ENCODE data around the gene SLC26A9.
A peak's percentile ranks its signal among the peaks of the same experiment; 100 is the strongest.

The SLC26A9 gene

GRCh38 chr1:205918955-205919746 is 24.1 kb downstream of the SLC26A9 start:
- peak; percentile 54 for DNase-seq (ENCODE audit: low read depth)
- H3K4me3 ChIP-seq (ENCODE audit: low read depth, low read length): no peak overlapping the region
- TF ChIP-seq CTCF (IDR thresholded peaks at IDR 0.05; ENCODE audit: control insufficient read depth, extremely low read depth, insufficient read depth): peak; percentile 97

GRCh38 chr1:205917466-205918238 is 25.6 kb downstream of the SLC26A9 start:
- no peak for DNase-seq (ENCODE audit: low read depth)
- no peak for TF ChIP-seq CTCF (IDR thresholded peaks at IDR 0.05; ENCODE audit: control insufficient read depth, extremely low read depth, insufficient read depth)
- H3K4me3 ChIP-seq (ENCODE audit: low read depth, low read length): no peak overlapping the region

GRCh38 chr1:205916541-205916940 is 26.7 kb downstream of the SLC26A9 start:
- no peak for TF ChIP-seq CTCF (IDR thresholded peaks at IDR 0.05; ENCODE audit: control insufficient read depth, extremely low read depth, insufficient read depth)
- H3K4me3 ChIP-seq (ENCODE audit: low read depth, low read length): no peak overlapping the region
- DNase-seq (ENCODE audit: low read depth): no peak

GRCh38 chr1:205915354-205915990 is 27.8 kb downstream of the SLC26A9 start:
- DNase-seq (ENCODE audit: low read depth): no peak
- no peak overlapping the region for H3K4me3 ChIP-seq (ENCODE audit: low read depth, low read length)
- TF ChIP-seq CTCF (IDR thresholded peaks at IDR 0.05; ENCODE audit: control insufficient read depth, extremely low read depth, insufficient read depth): no peak

- no peak for DNase-seq (ENCODE audit: low read depth)
- H3K4me3 ChIP-seq (ENCODE audit: low read depth, low read length): no peak overlapping the region
- TF ChIP-seq CTCF (IDR thresholded peaks at IDR 0.05; ENCODE audit: control insufficient read depth, extremely low read depth, insufficient read depth): no peak
These were observed 28.5 kb downstream of the SLC26A9 start for GRCh38 chr1:205914730-205915129.

GRCh38 chr1:205914155-205914507 is 29.1 kb downstream of the SLC26A9 start:
- DNase-seq (ENCODE audit: low read depth): no peak
- H3K4me3 ChIP-seq (ENCODE audit: low read depth, low read length): no peak overlapping the region
- TF ChIP-seq CTCF (IDR thresholded peaks at IDR 0.05; ENCODE audit: control insufficient read depth, extremely low read depth, insufficient read depth): no peak

Data from LNCaP clone FGC (cell line).